Lower leg skin (tissue), 4 donors: Measurements from ENCODE around the gene FBXW4. TPM values are rescaled to one million over a fixed set of nuclear protein-coding genes. Genes with fewer than 3 reads are reported as not detected.
A peak's percentile ranks its signal among the peaks of the same experiment; 100 is the strongest.

Source experiments
- DNase-seq, 2 donors: peaks; one replicate each; pipeline ENCODE4 v3.0.0-alpha.2; 2019; ENCODE audit warnings: low spot score in 2 of 2
- H3K4me3 ChIP-seq: fragments of 200-600 bp; sonication (generic); 2 replicates; pipeline ENCODE4 v1.5.1; 2017; ENCODE audit warnings: mild to moderate bottlenecking, low read depth; ENCODE audit not compliant: poor library complexity, severe bottlenecking
- POLR2A ChIP-seq, 2 donors: fragments of 450-650 bp; IDR thresholded peaks; one replicate each; pipeline ENCODE4 v1.6.1; 2016 to 2017; ENCODE audit warnings: antibody characterized with exemption in 2 of 2, mild to moderate bottlenecking in 1 of 2, moderate library complexity in 1 of 2
- WGBS, 2 donors: methylation state at CpG; one replicate each; pipeline ENCODE4 v1.1.5; 2018; 5-methylcytosine and 5-hydroxymethylcytosine counted together
- intact Hi-C: fragments of 100-400 bp; cut with DNase I; formaldehyde crosslinking; loops from one replicate; pipeline ENCODE4 v1.15.0; 2023; ENCODE audit warnings: low total_unique reads
- total RNA-seq, 4 donors: library from RNA; depleted of rRNA; stranded (reverse); fragments of >200 nt; gene quantifications; one replicate each; pipeline ENCODE4 v1.1.0, GENCODE V29; 2016
- TF ChIP-seq, protein P1 (sequence below), 3 donors: fragments of 450-650 bp; IDR thresholded peaks; one replicate each; pipeline ENCODE4 v1.5.1; 2016; ENCODE audit warnings: antibody characterized with exemption in 3 of 3, mild to moderate bottlenecking in 3 of 3, moderate library complexity in 2 of 3

Gene FBXW4
- total RNA-seq, 4 donors from 2014 or later, result 51.9 to 102 (median 69.6) TPM

- DNase-seq, result peak in 1 of 2 donors; percentile 78
- intact Hi-C loops, result no loop called here
- TF ChIP-seq, protein P1, sequence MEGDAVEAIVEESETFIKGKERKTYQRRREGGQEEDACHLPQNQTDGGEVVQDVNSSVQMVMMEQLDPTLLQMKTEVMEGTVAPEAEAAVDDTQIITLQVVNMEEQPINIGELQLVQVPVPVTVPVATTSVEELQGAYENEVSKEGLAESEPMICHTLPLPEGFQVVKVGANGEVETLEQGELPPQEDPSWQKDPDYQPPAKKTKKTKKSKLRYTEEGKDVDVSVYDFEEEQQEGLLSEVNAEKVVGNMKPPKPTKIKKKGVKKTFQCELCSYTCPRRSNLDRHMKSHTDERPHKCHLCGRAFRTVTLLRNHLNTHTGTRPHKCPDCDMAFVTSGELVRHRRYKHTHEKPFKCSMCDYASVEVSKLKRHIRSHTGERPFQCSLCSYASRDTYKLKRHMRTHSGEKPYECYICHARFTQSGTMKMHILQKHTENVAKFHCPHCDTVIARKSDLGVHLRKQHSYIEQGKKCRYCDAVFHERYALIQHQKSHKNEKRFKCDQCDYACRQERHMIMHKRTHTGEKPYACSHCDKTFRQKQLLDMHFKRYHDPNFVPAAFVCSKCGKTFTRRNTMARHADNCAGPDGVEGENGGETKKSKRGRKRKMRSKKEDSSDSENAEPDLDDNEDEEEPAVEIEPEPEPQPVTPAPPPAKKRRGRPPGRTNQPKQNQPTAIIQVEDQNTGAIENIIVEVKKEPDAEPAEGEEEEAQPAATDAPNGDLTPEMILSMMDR (IDR thresholded peaks at IDR 0.05), result no peak
- no peak for TF ChIP-seq POLR2A (IDR thresholded peaks at IDR 0.05)
- H3K4me3 ChIP-seq, result no peak overlapping the region
- 78 to 87% methylated on average over 17 of the region's 17 CpGs for WGBS, 2 donors
Measured at GRCh38 chr10:101568054-101568745, 126.8 kb downstream of the FBXW4 start.

- 75 to 76% methylated on average over 7 of the region's 7 CpGs for WGBS, 2 donors
- peak in 1 of 2 donors; percentile 82 for DNase-seq
- no peak overlapping the region for H3K4me3 ChIP-seq
- intact Hi-C loops, result no loop called here
- TF ChIP-seq, protein P1 (IDR thresholded peaks at IDR 0.05), result no peak
- TF ChIP-seq POLR2A (IDR thresholded peaks at IDR 0.05), result no peak
Measured at GRCh38 chr10:101567165-101568006, 127.6 kb downstream of the FBXW4 start.

GRCh38 chr10:101566333-101567164, 128.4 kb downstream of the FBXW4 start:
- no peak overlapping the region for H3K4me3 ChIP-seq
- WGBS, 2 donors, result 14 to 20% methylated on average over 41 to 58 of the region's 59 CpGs
- TF ChIP-seq, protein P1 (IDR thresholded peaks at IDR 0.05), result no peak
- TF ChIP-seq POLR2A (IDR thresholded peaks at IDR 0.05), result no peak
- DNase-seq, result peak in 1 of 2 donors; percentile 80
- intact Hi-C loops, result no loop called here

- TF ChIP-seq, protein P1 (IDR thresholded peaks at IDR 0.05), result no peak
- no peak for TF ChIP-seq POLR2A (IDR thresholded peaks at IDR 0.05)
- 52 to 64% methylated on average over 8 of the region's 8 CpGs for WGBS, 2 donors
- intact Hi-C loops, result no loop called here
- DNase-seq, result peak in 1 of 2 donors; percentile 75
- no peak overlapping the region for H3K4me3 ChIP-seq
Measured at GRCh38 chr10:101565936-101566332, 129.0 kb downstream of the FBXW4 start.

DNA sequence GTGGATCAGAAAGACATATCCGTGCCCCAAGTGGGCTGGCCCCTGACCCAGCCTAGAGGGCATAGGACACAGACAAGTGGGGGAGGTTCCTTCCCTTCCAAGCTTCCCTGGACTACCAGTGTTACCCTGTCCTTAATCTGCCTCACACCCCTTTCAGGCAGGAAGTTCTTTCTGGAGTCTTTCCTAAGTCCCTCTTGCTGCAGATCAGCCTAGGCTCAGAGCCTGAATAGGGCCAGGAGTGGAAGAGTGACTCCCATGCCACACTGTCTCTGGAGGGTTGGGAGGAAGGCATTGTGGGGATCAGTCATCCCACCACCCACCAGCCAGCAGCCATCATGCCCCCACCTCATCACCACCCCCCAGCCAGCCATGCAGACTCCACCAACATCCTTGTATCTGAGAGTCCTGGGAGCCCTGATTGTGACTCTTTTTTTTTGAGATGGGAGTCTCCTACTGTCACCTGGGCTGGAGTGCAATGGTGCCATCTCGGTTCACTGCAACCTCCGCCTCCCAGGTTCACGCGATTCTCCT, 129.5 kb downstream of the FBXW4 start:
- 74 to 78% methylated on average over 5 of the region's 5 CpGs for WGBS, 2 donors
- peak in 1 of 2 donors; percentile 49 for DNase-seq
- intact Hi-C loops, result no loop called here
- no peak for TF ChIP-seq POLR2A (IDR thresholded peaks at IDR 0.05)
- TF ChIP-seq, protein P1 (IDR thresholded peaks at IDR 0.05), result no peak
- no peak overlapping the region for H3K4me3 ChIP-seq
